Measurements from ENCODE around the gene ITSN1.
"Not testable (repeated sequence)": the region's sequence is repeated elsewhere in the genome, so short reads cannot be mapped to it uniquely, and the experiment has no call there.

Gene ITSN1

DNA sequence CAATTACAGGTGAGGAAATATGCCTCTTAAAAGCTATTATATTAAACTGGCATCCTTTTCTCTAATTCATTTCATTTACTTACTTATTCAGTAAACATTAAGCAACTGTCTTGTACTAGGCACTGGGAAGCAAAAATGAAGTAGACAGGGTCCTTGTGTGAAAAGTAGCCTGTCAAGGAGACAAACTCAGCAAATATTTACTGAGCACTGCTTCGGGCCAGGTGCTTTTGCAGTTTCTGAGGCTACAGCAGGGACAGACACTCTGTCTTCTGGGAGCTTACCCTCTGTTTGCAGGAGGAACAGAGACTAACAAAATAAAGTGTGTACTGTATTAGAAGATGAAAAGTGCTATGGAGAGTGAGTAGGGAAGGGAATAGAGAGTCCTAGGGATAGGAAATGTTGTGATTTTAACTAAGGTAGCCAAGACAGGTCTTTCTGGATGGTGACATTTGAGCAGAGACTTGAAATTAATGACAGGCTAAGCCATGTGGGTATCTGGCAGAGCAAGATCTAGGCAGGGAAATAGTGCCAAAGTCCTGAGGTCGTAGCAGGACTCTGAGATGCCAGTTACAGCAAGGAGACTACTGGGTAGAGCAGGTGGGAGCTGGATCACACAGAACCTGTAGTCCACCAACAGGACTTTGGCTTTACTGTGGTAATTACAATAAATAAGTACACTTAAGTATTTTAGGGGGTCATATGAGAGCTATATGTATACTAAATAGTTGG, 133.0 kb downstream of the ITSN1 start:
- DNase-seq = no peak

DNA sequence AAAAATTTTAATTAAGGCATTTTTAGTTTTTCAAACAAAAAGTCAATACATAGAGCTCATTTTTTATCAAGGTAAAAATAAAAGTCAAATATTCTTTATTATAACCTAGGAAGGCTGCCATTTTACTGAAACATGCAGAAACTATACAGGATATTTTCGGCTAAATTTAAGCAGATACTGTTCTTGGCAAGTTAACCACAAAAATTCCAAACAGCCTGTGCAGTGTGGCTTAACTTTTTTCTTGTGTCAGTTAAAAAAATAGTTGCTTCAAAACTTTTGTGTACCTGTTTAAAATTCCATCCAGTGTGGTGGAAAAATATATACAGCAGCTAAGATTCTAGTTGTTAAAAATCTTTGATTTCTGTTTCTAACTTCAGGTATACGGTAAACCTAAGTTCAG, 138.3 kb downstream of the ITSN1 start:
- no peak for DNase-seq

DNA sequence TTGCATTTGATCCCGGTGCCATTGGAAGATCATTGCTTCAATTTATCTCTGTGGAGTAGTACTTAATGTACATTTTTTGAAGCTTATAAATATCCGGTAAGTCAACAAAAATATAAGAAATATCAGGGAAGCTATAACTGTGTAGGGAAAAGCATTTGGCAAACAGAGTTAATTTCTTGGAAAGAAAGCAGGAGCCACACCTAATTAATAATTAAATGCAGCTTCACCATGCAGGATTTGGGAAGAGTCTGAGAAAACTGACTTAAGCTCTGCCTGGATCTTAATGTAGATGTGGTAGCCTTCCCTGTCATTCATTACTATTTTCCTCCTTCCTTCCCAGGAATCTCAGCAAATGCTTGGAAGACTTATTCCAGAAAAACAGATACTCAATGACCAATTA, 138.8 kb downstream of the ITSN1 start:
- no peak for DNase-seq

DNA sequence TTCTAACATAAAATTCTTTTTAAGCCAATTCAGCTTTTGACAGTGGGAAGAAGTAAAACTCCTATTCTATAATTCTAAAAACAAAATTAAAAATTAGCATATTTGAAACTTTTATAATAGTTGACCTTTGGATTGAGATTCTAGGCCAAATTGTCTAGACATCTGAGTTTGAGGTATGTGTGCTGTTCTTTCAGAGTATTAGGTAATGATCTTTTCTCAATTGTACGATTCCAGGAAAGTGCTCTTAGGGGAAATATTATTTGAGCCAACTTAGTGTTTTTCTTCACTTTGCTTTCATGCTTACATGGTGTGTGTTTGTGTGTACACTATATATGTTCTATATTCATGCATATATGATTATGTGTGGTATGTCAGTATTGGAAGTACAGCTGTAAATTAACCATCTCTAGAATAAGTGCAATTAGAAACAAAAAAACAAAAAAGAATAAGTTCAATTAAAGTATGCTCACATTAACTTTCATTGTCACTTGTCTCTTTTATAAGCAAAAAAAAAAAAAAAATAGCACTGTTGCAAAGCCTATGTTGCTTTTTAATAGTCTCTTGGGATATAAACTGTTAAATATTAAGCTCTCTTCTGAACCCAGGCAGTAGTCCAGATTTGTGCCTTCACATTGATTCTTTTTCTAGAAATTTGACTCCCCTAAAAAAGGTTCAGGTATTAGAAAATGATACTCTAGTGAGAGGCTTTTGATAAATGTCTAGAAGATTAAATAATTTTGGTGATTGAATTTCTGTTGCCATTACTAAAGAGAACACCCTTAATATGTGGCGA, 141.1 kb downstream of the ITSN1 start:
- DNase-seq = no peak

DNA sequence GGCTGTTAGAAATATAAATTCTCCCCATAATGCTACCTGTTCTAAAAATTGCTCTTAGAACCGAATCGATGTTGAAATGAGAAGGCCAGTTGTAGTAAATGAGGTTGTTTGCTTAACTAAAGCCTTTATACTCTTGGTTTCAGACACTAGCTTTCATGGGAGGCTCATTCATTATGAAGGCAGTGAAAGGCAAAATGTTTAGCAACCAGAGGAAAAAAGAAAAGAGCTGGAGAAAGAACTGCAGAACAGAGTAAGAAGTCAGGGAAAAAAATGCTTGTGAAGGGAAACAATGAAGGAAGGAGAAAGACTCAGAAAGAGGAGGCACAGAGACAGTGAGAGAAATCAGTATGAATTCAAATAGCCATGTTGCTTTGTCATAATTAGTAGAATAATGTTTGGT, 145.1 kb downstream of the ITSN1 start:
- no peak for DNase-seq

DNA sequence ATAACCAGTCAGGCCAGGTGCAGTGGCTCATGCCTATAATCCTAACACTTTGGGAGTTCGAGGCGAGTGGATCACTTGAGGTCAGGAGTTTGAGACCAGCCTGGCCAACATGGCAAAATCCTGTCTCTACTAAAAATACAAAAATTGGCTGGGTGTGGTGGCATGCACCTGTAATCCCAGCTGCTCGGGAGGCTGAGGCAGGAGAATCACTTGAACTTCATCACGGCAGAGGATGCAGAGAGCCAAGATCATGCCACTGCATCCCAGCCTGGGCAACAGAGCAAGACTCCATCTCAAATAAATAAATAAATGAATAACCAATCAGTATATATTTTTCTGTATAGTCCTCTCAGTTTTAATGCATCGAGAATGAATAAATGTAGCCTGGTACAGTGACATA, 146.1 kb downstream of the ITSN1 start:
- not testable (repeated sequence) for DNase-seq

DNA sequence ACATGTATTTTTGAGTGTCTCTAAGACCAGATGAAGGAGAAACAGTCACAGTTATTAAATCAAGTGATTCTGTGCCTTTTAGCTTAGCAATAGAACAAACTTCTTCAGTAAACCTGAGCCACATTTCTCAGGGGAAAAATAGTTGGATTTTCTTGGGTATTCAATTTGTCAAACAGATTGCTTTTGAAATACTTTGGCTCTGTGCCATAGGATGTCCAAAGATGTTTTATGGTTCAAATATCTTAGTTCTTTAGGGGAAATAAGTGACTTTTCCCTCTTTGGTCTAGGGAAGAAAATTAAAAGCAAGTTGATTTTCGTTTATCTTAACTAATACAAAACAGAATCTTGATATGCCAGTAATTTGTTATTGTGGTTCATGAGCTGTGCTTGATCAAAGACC, 147.4 kb downstream of the ITSN1 start:
- no peak for DNase-seq

DNA sequence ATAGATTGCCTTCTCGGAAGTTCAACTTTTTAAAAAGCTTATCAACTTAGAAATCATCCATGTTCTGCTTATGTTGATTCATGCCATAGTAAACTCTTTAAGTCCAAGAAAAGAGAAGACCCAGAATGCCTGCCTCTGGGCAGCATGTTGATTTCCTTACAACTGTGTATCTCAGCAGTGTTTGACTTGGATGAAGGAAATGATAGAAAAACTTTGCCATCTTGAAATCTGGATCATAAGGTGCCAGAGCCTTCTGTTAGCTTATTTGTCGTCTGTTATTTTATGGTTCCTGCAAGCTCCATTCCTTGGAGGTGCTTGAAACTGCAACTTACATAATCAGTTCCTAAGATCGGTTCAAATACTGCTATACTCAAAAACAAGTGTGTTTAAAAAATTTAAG, 148.8 kb downstream of the ITSN1 start:
- DNase-seq = no peak

DNA sequence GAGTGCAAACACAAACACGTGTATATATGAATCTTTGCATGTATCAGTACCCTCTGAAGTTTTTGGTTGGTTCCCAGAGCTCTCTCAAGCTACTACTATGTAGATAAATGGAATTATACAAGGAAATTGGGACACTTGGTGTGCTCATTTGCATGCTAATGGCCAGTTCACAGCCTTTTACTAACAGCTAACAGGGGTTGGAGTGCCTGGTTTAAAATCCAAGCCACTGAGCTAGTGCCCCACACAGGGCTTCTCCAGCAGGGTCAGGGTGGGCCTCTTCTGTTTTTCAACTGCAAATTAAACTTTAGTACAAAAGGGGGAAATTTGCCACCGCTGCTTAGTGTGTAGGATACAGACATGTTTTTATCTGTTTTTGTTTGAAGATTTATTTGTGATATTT, 152.3 kb downstream of the ITSN1 start:
- no peak for DNase-seq

DNA sequence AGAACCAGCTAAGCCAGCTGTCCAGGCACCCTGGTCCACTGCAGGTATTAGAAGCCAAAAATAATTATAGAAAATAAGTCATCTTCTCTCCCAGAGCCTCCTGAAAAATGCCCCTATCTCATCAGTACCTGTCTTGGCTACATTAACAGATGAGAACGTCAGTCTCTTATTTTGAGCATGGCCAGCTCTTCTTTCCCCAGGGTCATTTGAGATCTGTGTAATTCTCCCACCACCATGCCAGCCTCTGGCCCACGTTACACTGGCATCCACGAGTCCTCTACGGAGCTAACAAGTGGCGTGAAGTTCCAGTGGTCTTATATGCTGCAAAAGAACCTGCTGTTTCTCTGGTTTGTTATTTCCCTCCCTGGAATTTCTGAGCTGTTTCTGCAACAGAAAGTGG, 155.3 kb downstream of the ITSN1 start:
- no peak for DNase-seq

DNA sequence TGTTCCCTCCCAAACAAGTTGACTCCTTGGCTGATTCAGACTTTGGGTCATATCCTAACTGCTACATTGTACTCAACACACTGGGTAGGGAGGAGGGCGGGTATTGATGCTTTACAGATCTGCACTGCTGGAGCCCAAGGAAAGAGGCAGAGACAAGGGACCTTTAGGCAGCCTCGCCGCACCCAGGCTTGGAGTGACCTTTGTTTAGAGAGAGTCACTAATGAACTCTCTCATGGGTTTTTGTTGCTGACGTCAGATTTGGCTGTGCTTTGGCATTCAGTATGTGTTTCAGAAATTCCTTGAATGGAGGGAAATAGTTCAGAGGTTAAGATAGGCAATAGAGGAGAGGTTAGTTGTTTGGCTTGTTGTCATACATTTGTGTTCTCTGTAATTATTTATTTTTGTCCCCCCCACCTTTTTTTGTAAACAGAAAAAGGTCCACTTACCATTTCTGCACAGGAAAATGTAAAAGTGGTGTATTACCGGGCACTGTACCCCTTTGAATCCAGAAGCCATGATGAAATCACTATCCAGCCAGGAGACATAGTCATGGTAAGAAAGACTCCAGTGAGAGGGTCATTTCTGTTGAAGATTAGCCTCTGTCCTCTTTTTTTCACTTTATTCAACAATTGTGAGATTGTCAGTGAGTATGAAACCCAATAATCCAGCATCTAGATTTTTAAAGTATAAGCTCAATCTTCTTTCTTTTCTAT, 157.2 kb downstream of the ITSN1 start:
- no peak for DNase-seq

DNA sequence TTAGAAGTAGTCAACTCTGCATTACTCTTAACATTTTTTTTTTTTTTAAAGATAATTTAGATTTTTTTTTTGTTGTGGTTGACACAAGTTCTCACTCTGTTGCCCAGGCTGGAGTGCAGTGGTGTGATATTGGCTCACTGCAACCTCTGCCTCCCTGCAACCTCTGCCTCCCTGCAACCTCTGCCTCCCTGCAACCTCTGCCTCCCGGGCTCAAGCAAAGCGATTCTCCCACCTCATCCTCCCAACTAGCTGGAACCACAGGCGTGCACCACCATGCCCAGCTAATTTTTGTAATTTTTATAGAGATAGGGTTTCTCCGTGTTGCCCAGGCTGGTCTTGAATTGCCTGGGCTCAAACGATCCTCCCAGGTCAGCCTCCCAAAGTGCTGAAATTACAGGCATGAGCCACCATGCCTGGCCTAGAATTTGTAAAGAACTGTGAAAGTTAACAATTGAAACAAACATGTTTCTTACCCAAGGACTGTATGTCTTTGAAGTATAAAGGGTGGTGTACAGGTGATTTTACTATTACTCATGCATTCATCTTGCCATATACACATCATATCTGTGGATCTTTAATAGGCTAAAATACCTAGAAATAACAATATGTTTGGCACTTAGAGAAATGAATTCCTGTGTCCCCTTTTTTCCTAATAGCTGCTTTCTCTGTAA, 158.6 kb downstream of the ITSN1 start:
- no peak for DNase-seq

DNA sequence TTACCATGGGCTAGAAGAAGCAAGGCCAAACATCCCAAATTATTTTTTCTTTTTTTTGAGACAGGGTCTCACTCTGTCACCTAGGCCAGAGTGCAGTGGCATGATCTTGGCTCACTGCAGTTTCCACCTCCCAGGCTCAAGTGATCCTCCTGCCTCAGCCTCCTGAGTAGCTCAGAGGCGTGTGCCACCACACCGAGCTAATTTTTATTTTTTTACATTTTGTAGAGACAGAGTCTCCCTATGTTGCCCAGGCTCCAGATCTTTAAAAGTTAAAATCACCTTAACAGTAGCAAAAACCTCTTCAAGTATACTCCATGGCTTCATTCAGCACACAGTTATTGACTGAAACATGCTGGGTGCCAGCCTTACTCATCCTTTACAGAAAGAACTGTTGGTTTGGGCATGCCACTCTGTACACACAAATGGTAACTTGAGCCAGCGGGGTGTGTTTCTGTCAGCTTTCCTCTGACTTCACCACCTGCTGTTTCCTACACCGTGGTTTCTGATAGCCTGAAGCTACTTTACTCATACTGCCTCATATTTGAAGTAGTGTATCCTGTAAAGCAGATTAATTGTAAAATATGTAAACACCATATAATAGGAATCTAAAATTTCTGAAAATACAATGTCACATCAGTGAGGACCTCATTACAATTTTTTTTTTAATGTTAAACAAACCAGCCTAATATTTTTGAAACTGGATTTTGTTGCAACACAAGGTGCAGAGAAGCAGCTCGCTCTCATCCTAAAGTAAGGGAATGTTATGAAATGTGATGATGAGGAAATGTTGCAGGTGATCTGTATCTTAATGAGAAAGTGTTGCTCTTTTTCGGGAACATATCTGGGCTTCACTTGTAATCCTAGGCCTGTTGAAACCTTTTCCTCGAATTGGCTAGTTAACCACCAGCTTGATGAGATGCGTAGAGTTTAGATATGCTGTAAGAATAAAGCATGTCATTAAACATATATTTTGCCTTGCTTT, 159.4 kb downstream of the ITSN1 start:
- no peak for DNase-seq

DNA sequence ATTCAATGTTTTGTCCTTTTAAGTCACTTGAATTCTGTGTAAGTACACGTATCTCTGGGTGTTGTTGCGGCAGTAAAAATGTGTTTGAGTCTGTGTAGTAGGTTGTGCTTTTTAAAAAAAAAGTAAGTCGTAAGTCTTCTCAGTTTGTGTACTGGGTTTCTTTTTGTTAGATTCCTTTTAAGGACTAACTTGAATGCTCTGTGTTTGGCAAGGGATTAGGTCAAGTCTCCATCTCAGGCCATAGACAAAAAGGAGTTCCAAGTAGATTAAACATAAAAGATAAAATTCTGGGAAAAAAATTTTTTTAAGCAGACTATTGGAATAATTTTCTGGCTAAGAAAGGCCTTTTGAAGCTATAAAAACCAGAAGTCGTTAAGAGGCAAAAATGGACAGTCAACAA, 160.2 kb downstream of the ITSN1 start:
- DNase-seq = no peak

DNA sequence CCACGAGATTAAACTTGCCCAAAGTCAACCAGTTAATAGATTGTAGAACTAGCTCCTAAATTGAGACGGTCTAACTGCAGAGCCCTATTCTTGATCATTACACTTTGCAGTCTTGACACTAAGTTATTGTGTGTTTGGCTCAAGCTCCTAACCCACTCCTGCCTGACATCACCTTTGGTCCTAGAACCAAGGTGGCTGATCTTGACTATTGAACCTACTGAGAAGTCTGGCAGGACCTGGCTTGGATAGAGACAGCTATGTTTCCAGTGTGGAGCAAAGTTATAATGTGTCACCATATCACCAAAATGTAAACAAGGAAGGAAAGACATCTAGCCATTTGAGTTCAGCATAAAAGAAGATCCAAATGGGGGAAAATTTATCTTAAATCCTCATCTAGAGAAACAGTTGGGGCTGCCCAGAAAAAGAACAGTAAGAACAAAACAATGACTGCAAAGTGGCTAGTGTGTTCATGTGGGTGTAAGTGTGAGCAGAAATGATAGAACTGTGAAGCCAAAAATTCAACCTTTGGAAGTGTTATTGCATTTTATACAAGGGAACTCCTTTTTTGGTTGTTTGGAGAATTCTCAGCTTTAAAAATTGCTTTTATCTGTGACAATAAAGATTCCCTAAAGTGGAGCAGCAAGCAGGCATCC, 166.5 kb downstream of the ITSN1 start:
- no peak for DNase-seq

DNA sequence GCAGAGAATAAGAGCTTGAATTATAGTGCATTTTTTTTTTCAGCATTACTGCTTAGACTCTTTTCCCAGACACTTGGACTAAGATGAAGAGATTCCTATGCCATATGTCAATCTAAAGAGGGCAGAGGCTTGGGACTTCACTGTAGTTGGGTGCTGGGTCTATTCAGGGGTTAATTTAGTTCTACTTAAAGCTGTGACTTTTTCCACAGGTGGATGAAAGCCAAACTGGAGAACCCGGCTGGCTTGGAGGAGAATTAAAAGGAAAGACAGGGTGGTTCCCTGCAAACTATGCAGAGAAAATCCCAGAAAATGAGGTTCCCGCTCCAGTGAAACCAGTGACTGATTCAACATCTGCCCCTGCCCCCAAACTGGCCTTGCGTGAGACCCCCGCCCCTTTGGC, 168.5 kb downstream of the ITSN1 start:
- DNase-seq = no peak

DNA sequence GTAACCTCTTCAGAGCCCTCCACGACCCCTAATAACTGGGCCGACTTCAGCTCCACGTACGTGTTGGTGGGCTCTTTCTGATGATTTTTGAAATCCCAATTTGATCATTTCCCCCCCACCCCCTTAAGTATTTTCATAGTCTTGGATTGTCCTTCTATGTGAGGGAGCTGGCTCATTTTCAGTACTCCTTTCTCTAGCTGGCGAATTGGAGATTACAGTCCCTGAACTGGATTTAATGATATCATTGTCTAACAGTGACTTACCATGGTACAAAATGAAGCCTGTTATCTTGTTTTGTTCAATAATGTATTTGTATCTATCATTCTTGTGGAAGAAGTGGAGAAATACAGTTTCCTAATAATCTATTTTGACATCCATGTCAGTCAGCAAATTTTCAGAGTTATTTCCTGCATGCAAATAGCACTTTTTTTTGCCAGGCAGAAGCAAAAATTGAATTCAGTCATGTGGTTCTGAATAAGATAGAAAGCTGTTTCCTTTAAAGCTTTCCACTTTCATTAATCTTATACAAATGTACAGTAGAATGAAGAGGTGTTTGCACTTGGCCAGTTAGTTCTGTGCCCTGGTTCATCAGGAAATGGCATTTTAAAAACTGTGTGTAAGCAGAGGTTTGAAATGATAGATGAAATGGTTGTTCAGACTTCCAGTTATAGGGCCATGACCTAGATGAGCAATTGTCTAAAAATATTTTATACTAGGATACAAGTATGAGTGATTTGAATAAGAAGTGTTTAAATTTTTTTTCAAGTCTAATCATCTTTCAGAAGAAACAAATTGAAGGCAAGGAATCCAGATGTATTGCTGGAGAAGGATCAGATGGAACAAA, 169.1 kb downstream of the ITSN1 start:
- no peak for DNase-seq

DNA sequence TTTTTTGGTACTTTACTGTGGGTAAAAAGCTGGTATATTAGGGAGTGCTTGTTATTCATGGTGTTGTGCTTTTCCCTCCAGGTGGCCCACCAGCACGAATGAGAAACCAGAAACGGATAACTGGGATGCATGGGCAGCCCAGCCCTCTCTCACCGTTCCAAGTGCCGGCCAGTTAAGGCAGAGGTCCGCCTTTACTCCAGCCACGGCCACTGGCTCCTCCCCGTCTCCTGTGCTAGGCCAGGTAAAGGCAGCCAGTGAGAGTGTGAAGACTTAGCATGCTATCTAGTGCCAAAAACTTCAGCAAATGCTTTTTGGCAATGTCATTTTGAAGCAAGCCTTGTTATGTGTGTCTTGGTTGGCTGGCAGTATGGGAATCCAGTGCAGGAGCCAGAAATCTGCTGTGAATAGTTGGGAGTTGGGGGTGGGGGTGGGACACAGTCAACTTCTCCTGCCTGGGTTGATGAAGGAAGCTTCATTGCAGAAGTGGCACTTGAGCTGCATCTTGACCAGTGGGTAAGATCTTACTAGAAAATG, 171.6 kb downstream of the ITSN1 start:
- DNase-seq = no peak

DNA sequence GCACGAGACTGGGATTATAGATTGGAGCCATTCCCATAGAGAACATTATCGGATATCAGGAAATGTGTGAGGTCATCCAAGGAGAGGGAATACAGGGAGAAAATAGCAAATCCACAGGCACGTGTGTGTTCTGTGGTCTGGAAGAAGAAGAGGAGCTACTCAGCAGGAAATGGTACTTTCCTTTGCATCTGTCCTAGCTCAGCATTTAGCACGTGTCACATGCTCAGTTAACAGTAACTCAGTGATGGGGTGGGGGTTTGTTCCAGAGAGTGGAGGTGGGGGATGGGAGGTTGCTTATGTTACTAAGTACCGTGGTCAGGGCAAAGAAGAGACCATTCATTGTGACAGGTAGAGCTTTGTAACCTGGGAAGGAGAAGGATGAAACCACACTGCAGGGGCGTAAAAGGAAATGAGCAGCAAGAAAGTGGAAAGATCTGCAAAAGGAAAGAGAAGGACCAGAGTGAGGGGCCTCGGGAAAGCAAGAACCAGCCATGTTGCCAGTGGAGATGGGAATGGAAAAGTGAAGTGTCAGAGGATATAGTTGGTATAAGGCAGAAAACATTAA, 172.9 kb downstream of the ITSN1 start:
- no peak for DNase-seq

DNA sequence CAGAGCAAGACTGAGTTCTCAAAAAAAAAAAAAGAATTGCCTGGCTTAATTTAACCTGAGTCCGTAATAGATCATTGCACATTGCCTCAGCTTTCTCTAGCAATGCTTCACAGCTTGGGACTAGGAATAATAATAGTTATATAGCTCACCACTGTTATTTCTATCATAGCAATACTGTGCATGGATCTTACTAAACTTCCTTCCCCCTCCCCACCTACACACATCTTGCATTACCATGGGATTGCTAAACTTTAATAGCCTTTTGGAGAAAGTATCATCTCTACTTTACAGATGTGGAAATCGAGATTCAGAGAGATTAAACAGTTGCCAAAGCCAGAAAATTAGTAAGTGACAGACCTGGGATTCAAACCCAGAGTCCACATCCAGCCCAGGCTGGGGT, 173.9 kb downstream of the ITSN1 start:
- no peak for DNase-seq

Measured in activated CD4-positive, CD25-positive, alpha-beta regulatory T cell (primary cell).